Activated CD4-positive, CD25-positive, alpha-beta regulatory T cell (primary cell): ENCODE data around the gene OBP2B.
"Not testable (repeated sequence)": the region's sequence is repeated elsewhere in the genome, so short reads cannot be mapped to it uniquely, and the experiment has no call there.

ENCODE experiments used
- DNase-seq, 4 experiments: peaks; one replicate each; lab custom pipeline; 2025; lab: John Stamatoyannopoulos, UW

OBP2B gene, protein sequence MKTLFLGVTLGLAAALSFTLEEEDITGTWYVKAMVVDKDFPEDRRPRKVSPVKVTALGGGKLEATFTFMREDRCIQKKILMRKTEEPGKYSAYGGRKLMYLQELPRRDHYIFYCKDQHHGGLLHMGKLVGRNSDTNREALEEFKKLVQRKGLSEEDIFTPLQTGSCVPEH

DNA sequence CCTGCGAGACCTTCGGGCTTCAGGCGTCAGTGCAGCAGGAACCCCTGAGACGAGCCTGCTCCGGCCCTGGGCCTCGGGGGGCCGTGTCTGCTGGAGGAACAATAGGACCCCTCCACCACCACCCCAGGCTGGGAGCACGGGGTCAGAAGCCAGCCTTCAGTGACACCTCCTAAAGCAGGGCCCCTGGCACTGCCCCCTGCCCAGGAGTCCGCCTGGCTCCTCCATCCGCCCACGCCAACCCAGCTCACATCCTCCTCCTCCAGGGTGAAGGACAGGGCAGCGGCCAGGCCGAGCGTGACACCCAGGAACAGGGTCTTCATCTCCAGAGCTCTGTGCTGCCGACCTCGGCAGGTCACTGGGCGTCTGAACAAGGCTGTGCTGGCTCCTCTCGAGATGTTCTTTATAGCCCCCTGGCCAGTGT, at the start of gene OBP2B:
Gene OBP2B, minus strand, starts transcription at position 371 of the 421 bp plus-strand sequence. Its CDS starts 51 bp downstream, at position 320.
- not testable (repeated sequence) for DNase-seq

DNA sequence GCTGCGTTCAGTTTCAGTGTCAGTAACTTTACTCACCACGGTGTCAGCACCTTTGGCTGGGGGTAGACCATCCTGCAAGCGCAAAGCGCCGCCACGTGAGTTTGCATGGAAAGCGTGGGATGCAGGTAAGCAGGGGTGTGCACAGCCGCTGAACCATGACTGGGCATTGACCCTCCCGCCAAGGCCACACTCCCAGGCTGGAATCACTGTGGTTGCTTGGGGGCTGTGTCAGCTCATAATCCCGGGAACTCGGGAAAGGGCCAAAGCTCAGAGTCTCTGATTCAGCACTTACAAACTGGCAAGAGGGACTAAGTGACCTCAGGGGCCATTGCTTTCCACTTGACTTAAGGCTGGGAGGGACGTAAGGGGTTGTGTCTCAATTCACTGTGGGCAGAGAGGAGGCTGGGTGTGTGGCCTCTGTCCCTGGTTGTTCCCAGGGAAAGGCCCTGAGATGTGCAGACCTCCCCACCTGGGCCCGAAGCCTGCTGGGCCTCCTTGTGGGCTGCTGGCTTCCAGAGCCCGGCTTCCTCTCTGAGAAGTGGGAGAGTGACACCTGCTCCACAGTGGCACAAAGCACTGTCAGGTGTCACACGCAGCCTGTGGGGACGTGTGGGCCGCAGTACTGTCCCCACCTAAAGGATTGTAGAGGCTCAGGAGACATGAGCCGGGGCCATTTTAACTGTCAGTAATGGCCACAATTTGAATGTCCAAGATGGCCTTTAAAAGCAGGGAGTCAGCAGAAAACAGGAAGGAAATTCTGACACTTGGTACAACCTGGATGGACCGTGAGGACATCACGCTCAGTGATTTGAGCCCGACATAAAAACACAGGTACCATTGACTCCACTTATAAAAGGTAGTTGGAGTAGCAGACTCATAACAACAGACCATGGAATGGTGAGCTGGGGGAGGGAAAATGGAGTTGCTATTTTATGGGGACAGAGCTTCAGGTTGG, 49.3 kb upstream of the OBP2B start:
- no peak for DNase-seq

DNA sequence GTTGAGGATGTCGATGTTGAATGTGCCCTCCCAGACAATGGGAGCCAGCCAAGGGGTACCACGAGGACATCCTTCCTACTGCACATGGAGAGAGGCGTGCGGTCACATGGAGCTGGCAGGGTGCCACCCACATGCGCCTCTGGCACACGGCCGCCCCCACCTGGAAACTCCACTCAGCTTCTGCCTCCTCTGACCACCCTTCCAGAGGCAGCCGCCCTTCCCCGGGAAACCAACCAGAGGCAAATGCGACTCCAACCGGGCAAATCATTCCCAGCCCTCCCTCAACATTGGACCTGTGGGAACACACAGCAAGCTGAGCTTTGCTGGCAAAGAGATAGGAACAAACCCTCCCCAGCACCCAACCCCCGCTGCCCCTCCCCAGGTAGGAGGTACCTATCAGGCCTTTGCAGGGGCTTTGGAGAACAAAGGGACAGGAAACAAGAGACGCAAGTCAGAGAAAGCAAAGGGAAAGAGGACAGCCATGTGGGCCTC, 48.5 kb upstream of the OBP2B start:
- no peak for DNase-seq

DNA sequence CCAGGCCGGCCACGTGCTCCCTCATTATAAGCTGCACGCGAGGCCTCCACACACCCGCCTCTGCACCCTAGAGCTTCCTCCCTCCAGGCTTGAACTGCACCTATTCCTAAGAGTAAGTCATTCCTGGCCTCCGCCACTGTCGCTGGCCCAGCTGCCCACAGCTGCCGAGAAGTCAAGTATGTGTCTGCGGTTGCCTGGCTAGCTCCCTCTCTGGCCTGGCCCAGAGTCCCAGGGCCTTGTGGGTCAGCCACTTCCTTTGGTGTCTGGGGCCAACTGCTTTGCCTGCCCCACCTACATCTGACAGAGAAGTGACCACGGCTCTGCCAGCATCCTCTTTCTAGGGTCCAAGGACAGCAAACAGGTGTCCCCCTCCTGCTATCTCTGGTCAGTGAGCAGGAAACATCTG, 47.6 kb upstream of the OBP2B start:
- DNase-seq, result no peak

DNA sequence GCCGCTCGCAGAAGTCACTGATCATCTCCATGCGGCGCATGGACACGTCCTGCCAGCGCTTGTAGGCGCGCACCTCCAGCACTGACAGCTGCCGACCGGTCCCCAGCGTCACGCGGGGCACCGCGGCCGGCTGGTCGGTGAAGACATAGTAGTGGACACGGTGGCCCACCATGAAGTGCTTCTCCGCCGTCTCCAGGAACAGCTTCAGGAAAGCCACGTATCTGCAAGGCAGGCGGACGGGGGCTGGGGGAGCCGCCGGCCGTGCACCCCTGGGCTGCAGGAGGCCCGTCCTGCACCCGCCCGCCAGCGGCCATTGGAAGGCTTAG, 47.0 kb upstream of the OBP2B start:
- no peak for DNase-seq

DNA sequence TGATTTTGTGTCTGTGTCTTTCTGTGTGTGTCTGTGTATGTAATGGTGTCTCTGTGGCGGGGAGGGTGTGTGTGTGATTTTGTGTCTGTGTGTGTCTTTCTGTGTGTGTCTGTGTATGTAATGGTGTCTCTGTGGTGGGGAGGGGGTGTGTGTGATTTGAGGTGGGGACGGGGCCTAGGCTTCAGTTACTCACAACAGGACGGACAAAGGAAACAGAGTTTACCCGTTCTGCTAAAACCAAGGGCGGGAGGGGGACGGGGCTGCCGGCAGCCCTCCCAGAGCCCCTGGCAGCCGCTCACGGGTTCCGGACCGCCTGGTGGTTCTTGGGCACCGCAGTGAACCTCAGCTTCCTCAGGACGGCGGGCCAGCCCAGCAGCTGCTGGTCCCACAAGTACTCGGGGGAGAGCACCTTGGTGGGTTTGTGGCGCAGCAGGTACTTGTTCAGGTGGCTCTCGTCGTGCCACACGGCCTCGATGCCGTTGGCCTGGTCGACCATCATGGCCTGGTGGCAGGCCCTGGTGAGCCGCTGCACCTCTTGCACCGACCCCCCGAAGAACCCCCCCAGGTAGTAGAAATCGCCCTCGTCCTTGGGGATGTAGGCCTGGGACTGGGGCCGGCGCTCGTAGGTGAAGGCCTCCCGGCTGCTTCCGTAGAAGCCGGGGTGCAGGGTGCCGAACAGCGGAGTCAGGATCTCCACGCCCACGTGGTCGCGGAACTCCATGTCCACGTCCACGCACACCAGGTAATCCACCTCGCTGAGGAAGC, 46.5 kb upstream of the OBP2B start:
- DNase-seq, result no peak

DNA sequence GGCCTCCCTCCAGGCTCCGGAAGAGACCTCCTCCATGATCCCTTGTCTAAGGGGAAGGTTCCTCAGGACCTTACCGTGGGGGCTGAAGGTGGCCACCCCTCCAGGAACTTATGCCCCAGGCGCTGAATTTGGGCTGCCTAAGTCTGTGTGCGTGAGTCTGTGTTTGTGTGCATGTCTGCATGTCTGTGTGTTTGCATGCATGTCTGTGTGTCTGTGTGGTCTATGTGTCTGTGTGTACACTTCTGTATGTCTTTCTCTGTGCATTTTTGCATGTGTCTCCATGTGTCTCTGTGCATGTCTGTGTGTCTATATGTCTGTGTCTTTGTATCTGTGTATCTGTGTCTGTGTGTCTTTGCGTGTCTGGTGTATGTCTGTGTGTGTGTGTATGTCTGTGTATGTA, 45.4 kb upstream of the OBP2B start:
- no peak for DNase-seq

DNA sequence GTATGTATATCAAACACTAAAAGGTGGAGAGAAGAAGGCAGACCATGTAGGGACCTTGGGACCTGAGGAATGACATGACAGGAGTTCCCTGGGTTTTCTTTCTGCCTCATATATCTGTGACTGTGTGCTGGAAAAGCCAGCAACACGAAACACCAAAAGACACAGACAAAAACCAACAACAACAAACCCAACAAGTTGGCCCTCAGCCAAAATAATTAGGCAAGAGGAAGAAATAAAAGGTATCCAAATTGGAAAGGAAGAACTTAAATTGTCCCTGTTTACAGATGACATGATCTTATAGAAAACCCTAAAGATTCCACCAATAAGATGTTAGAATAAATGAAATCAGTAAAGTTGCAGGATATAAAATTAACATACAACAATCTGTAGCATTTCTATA, 44.2 kb upstream of the OBP2B start:
- DNase-seq, result no peak

DNA sequence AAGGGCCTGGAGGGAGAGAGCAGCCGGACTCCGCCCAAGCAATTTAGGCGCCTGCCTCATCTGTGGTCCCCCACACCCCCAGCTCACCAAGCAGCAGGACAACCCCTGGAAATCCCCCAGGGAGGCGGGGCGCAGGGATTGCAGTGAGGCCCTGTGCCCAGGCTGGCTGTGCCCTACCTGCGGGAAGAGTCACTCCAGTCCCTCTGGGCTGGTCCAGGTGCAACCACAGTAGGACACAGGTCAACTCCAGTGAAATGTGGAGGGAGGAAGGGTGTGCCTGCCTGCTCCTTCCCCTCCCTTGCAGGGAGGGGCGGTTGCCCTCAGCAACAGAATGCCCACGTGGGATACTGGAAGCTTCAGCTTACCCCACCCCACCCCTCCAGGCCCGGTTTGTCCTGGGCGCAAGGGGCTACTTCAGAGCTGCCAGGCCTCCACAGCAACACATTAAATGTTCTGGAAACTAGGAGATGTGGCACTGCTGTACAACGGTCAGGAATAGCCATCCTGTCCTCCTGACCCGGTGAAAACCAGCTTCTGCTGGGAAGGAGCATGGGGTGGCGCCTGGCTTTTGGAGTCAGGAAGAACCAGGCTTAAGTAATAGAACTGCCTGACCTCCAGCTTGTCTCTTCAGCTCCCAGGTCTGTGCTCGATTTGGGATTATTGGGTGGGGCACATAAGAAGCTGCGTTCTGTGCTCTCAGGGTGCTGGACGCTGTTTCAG, 43.4 kb upstream of the OBP2B start:
- no peak for DNase-seq

DNA sequence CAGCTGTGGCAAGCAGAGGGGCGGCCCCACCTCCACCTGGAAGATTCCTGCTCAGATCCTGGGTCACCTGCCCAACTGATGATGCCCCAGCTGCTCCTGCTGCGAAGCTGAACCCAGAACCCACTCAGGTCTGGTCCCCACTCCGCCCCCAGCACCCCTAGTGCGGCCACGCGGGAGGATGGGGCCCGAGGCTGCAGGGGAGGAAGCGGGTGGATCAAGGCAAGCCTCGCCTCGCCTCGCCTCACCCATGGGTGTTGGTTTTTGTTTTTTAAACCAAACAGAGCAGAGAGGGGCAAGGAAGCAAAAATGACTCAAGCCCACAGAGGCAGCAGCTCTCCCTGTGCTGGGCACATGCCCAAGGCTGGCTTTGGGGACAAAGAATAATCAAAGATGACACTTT, 42.7 kb upstream of the OBP2B start:
- DNase-seq, result no peak

DNA sequence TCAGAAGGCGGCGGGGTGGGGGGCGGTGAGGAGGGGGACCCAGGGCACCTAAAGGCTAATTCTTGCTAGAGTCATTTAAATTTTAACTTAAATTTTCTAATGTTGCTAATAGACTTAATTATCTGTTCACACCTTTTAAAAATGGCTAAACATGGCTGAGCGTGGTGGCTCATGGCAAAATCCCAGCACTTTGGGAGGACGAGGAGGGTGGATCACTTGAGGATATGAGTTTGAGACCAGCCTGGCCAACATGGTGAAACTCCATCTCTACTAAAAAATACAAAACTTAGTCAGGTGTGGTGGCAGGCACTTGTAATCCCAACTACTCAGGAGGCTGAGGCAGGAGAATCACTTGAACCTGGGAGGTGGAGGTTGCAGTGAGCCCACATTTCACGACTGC, 42.2 kb upstream of the OBP2B start:
- DNase-seq, result not testable (repeated sequence)

DNA sequence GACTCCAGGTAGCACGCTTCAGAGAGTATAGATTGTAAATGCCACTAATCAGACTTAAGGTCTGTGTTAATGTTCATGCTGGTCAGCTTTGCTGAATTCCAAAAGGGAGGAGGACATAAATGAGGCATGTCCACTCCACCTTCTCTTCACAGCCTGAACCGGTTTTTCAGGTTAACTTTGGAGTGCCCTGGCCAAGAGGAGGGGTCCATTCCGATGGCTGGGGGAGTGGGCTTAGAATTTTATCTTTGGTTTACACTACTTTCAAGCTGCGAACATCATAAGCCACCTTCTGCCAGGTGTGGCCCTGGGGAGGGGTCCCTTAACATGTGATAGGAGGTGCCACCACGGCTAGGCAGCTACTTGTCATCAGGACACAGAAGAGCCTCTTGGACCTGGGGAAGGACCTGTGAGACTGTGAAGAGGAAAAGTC, 41.7 kb upstream of the OBP2B start:
- DNase-seq, result no peak

DNA sequence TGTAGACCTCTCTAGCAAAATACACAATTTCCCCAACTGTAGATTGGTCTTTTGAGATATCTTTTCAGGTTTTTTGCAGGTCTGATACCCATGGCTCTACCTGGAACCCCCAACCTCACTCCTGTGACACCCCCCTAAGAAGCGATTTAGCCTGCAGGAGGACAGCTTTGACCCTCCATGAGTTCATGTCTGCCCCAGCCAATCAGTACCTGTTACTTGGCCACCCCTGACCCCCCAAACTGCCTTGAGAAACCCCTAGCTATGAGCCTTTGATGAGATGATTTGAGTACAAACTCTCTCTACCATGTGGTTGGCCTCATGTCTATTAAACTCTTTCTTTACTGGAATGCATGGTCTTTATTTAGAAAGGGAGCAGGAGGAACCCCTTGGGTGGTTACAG, 40.3 kb upstream of the OBP2B start:
- DNase-seq, result no peak

DNA sequence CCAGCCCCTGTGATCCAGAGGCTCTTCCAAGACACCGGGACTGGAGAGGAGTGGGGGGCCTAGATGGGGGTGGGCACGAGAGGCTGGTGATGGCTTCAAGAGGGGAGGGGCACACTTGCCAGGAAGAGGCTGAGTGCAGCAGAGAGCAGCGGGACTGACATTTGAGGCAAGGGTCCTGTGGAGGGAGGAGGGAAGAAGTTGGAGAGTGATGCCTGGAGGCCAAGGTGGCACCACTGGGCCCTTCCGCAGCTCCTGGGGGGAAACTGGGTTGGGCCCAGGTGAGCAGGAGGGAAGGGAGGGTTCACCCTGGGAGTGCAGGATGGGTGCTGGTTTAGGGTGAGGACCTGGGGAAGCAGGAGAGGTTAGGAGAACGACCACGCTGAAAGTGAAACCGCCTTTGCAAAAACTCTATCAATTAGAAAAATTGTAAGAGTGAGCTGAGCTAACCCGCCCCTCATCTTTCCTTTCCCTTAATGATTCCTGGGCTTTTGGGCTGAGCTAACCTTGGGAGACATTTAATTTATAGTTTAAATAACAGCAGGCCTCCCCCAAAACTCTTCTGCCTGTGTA, 39.8 kb upstream of the OBP2B start:
- no peak for DNase-seq

DNA sequence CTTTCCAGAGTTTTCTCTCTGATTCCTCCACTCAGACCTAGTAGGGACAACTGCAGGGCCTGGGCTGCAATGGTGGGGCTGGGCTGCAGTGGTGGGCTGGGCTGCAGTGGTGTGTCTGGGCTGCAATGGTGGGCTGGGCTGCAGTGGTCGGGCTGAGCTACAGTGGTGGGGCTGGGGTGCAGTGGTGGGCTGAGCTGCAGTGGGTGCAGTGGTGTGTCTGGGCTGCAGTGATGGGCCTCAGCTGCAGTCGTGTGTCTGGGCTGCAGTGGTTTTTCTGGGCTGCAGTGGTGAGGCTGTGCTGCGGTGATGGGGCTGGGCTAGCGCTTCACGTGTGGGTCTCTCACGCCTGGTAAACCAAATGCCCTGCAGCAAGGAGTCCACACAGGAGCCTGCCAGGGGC, 38.6 kb upstream of the OBP2B start:
- no peak for DNase-seq

DNA sequence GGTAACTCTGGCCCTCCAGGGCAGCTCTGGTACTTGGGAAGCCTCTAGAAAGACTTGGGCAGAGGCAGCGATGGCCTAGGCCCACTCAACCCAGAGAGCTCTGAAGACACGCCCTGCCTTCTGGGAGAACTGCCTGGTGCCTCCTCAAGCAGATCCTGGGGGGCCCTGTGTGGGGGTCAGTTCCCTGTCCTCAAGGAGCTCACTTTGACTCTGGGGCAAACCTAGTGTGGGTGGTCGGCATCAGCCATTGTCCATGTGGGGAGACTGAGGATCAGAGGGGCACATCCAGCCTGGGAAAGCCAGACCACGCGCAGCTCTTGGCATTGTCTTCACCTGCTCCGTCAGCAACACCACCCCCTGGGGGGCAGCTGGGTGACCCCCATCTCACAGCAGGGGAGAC, 37.9 kb upstream of the OBP2B start:
- DNase-seq, result no peak

DNA sequence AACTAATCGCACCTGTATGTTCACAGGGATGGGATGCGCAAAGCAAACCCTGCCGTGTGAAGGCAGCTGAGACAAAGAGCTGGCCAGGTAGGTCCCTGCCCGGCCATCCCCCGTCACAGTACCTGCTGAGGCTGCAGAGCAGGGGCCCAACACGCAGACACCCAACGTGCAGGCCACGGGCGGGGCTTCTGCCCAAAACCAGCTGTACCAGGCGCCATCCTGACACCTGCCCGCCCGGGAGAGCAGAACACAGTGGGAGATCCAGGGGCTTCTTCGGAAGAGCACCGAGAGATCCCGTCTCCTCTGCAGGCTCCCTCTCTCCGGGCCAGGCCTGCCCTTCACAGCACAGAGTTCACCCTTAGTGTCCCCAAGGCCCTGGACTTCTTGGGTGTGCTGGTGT, 37.5 kb upstream of the OBP2B start:
- no peak for DNase-seq

DNA sequence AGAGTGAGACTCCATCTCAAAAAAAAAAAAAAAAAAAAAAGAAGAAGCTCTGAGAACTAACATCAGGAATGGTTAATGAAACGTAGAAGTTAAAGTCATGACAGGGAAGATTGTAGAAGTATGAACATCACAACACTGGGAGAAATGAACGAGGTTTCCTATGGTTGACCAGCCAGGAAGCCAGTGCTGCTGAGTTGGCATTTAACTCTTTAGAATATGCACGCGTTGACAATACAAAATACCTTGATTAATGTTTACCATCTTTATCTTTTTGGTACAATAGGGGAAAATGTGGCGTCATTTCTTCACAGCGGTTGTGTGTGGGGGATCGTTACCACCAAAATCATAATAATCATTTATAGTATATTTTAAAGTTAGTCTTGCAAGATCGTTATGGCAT, 33.9 kb upstream of the OBP2B start:
- DNase-seq, result no peak

DNA sequence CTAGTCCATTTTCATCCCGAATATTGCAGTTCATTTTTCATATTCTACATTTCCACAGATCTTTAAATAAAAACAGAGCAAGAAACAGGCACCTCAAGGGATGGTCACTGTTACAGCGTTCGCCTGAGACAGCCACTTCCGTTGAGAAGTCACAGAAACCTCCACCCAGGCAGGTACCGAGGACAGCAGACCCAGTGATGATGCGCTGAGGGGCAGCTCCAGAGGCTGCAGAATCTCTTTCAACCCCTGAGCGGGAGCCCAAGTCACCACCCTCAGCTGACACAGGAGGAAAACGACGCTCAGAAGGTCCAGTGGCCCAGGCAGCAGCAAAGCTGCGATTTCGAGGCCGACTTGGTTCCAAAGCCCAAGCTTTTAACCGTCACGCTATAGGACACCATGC, 33.2 kb upstream of the OBP2B start:
- DNase-seq, result no peak

DNA sequence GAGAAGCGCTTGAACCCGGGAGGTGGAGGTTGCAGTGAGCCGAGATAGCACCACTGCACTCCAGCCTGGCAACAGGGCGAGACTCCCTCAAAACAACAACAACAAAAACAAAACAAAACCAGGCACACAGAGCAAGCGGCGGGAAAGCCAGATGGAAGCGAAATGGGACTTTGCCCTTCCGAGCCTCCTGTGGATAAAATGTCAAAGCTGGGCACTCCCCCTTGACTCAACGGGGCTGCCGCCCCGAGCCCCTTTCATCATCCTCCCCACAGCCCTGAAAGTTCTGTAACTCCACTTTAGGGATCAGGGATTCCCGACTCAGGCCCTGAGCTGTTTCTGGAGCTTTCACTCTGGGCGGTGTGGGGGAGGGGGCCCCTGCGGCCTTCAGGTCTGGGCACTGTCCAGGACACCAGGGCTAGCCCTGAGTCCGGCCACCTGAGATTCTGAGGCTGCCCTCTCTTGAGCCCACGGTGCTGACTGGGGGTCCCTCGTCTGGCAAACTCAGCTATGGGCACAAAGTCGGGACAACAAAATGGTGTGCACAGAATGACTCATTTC, 30.6 kb upstream of the OBP2B start:
- no peak for DNase-seq

DNA sequence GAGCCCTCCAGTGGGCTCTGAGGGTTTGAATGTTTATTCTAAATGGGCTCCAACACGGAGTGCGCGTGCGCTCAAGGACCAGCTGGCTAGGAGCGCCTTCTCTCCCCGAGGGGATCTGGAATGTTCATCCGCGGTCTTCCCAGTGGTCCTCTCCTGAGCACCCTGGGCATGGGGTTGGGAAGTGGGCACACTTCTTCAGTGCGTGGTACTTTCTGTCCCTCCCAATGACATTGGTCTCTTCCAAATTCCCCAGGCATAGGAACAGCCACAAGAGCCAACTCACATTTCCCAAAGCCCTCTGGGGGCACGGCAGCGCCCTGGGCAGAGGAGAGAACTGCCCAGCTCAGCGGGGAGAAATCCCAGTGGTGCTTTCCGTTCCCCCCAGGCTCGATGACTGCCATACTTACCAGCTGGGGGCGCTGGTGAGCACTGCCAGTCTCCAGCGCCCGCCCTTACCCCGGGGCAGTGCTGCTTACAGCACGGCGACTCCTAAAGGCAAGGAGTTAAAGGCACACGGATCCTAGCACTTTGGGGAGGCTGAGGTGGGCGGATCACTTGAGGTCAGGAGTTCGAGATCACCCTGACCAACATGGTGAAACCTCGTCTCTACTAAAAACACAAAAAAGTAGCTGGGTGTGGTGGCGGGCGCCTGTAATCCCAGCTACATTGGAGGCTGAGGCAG, 29.9 kb upstream of the OBP2B start:
- DNase-seq, result peak; percentile 14 to 32 (median 23)
